Gastrocnemius medialis (tissue), 4 donors: ENCODE results near the gene SLAMF8. TPM values are rescaled to one million over a fixed set of nuclear protein-coding genes. Genes with fewer than 3 reads are reported as not detected.

Source experiments
- ATAC-seq, 2 donors: fragments of 150-250 bp; one replicate each; pipeline ENCODE4 v1.9.1; 2016
- DNase-seq, 2 donors: peaks; one replicate each; pipeline ENCODE4 v3.0.0-alpha.2; 2019
- H3K27ac ChIP-seq, 4 donors: fragments of 200-600 bp; sonication (generic); 1 replicate in 1 of 4; 2 replicates in 3 of 4; pipeline ENCODE4 v1.5.1; 2016 to 2018; ENCODE audit warnings: mild to moderate bottlenecking in 2 of 4, moderate library complexity in 1 of 4
- H3K27me3 ChIP-seq, 3 donors: fragments of 200-600 bp; sonication (generic) in 2 of 3; 1 replicate in 1 of 3; 2 replicates in 2 of 3; pipeline versions ENCODE4 v1.5.1 to v1.6.0; 2016 to 2019; ENCODE audit warnings: mild to moderate bottlenecking in 1 of 3, moderate library complexity in 1 of 3
- H3K36me3 ChIP-seq, 2 donors: fragments of 200-600 bp; sonication (generic) in 1 of 2; one replicate each; pipeline ENCODE4 v1.5.1; 2017 to 2018
- H3K4me1 ChIP-seq, 2 donors: fragments of 200-600 bp; sonication (generic) in 1 of 2; one replicate each; pipeline ENCODE4 v1.5.1; 2016 to 2017; ENCODE audit warnings: mild to moderate bottlenecking in 2 of 2
- H3K4me3 ChIP-seq, 4 donors: fragments of 200-600 bp; sonication (generic) in 3 of 4; 1 replicate in 1 of 4; 2 replicates in 3 of 4; pipeline ENCODE4 v1.5.1; 2016 to 2019; ENCODE audit warnings: mild to moderate bottlenecking in 2 of 4
- H3K9me3 ChIP-seq, 3 donors: fragments of 200-600 bp; sonication (generic) in 2 of 3; 1 replicate in 1 of 3; 2 replicates in 2 of 3; pipeline ENCODE4 v1.5.1; 2016 to 2019
- CTCF ChIP-seq, 5 experiments: fragments of 450-650 bp in 3 of 5; fragments of 200-600 bp in 2 of 5; sonication (generic) in 2 of 5; IDR thresholded peaks in 4 of 5; conservative IDR thresholded peaks in 1 of 5; 1 replicate in 4 of 5; 2 replicates in 1 of 5; pipeline ENCODE4 v1.5.1; 2016 to 2019; ENCODE audit warnings: antibody characterized with exemption in 5 of 5, mild to moderate bottlenecking in 3 of 5, moderate library complexity in 3 of 5
- POLR2A ChIP-seq, 2 donors: fragments of 450-650 bp; IDR thresholded peaks; one replicate each; pipeline ENCODE4 v1.6.1; 2017; ENCODE audit warnings: antibody characterized with exemption in 2 of 2, mild to moderate bottlenecking in 2 of 2, moderate library complexity in 2 of 2
- in situ Hi-C, 4 donors: fragments of 200-750 bp; cut with MboI; loops; one replicate each; pipeline versions ENCODE4 v1.15.0 to v1.8.0; 2017; ENCODE audit warnings: low sequenced_read_pairs in 4 of 4
- intact Hi-C: fragments of 100-400 bp; cut with DNase I; formaldehyde crosslinking; loops from one replicate; pipeline ENCODE4 v1.15.1; 2023; ENCODE audit warnings: low total_unique reads
- total RNA-seq, 4 donors: library from RNA; depleted of rRNA; stranded (reverse); fragments of >200 nt; gene quantifications; one replicate each; pipeline versions ENCODE4 v1.1.0 to v1.2.3, GENCODE V29; 2016

Gene SLAMF8
- total RNA-seq, 4 donors from 2014 or later, result 0.75 to 2.3 (median 2.0) TPM; not detected in 1

GRCh38 chr1:159873530-159874143, 47.0 kb downstream of the SLAMF8 start:
- intact Hi-C loops, result no loop called here
- Histone ChIP-seq H3K4me3 (no peak overlapping the region), H3K27me3 (peaks cover 0 to 11% (median 0%) of the 10 kb centered on the region in 3 donors), H3K4me1 (no peaks in the 10 kb centered on the region), H3K9me3 (no peaks in the 10 kb centered on the region), H3K27ac (no peak overlapping the region), H3K36me3 (no peaks in the 10 kb centered on the region)
- ATAC-seq (no peak), DNase-seq (no peak)
- TF ChIP-seq CTCF (IDR thresholded peaks at IDR 0.05 in 4 of 5, conservative IDR thresholded peaks at IDR 0.05 in 1 of 5), result no peak
- no peak for TF ChIP-seq POLR2A (IDR thresholded peaks at IDR 0.05)
- in situ Hi-C loops, result no loop called here

GRCh38 chr1:159877695-159878444, 51.2 kb downstream of the SLAMF8 start:
- Histone ChIP-seq H3K36me3 (no peaks in the 10 kb centered on the region), H3K4me1 (no peaks in the 10 kb centered on the region), H3K4me3 (no peak overlapping the region), H3K27me3 (no peaks in the 10 kb centered on the region), H3K27ac (no peak overlapping the region), H3K9me3 (no peaks in the 10 kb centered on the region)
- DNase-seq (no peak), ATAC-seq (no peak)
- intact Hi-C loops, result no loop called here
- in situ Hi-C loops, result no loop called here
- TF ChIP-seq POLR2A (IDR thresholded peaks at IDR 0.05), result no peak
- TF ChIP-seq CTCF (IDR thresholded peaks at IDR 0.05 in 4 of 5, conservative IDR thresholded peaks at IDR 0.05 in 1 of 5), result no peak

- in situ Hi-C loops, result no loop called here
These were observed 52.5 kb downstream of the SLAMF8 start for GRCh38 chr1:159879136-159879535.

GRCh38 chr1:159879977-159880376, 53.3 kb downstream of the SLAMF8 start:
- no peak overlapping the region for H3K27ac ChIP-seq
- no peak for DNase-seq
- ATAC-seq, result no peak
- TF ChIP-seq POLR2A (IDR thresholded peaks at IDR 0.05) (no peak), CTCF (IDR thresholded peaks at IDR 0.05 in 4 of 5, conservative IDR thresholded peaks at IDR 0.05 in 1 of 5) (no peak)
- H3K4me1 ChIP-seq, result no peaks in the 10 kb centered on the region
- no peaks in the 10 kb centered on the region for H3K27me3 ChIP-seq
- no peak overlapping the region for H3K4me3 ChIP-seq
- H3K36me3 ChIP-seq, result no peaks in the 10 kb centered on the region
- in situ Hi-C loops (no loop called here), intact Hi-C loops (no loop called here)
- no peaks in the 10 kb centered on the region for H3K9me3 ChIP-seq

More at GRCh38 chr1:159879136-159879535, 52.5 kb downstream of the SLAMF8 start:
- no peaks in the 10 kb centered on the region for H3K27me3 ChIP-seq
- DNase-seq (no peak), ATAC-seq (no peak)
- no peak overlapping the region for H3K27ac ChIP-seq
- no peaks in the 10 kb centered on the region for H3K9me3 ChIP-seq
- H3K4me1 ChIP-seq, result no peaks in the 10 kb centered on the region
- H3K4me3 ChIP-seq, result no peak overlapping the region
- no peak for TF ChIP-seq POLR2A (IDR thresholded peaks at IDR 0.05)
- no peak for TF ChIP-seq CTCF (IDR thresholded peaks at IDR 0.05 in 4 of 5, conservative IDR thresholded peaks at IDR 0.05 in 1 of 5)
- no peaks in the 10 kb centered on the region for H3K36me3 ChIP-seq
- intact Hi-C loops, result no loop called here
